ENCODE measurements around the gene KLF11. TPM values are rescaled to one million over a fixed set of nuclear protein-coding genes. Genes with fewer than 3 reads are reported as not detected.

The KLF11 gene
- polyA plus RNA-seq, 3 donors from 2014 or later = 10.5 to 18.8 (median 11.7) TPM

GRCh38 chr2:10061221-10061925, 18.0 kb downstream of the KLF11 start:
- DNase-seq = no peak
- Mint-ChIP-seq H3K4me3 (no peak overlapping the region), H3K9me3 (peaks cover 0 to under 1% (median 0%) of the 10 kb centered on the region in 6 donors), H3K27ac (no peak overlapping the region), H3K36me3 (peaks cover 0 to 2% (median 0%) of the 10 kb centered on the region in 3 donors), H3K27me3 (ENCODE audit: low read depth in 3 of 3) (peaks cover 0 to 7% (median 2%) of the 10 kb centered on the region in 3 donors), H3K4me1 (no peaks in the 10 kb centered on the region)

- Mint-ChIP-seq H3K9me3 (peaks cover 0 to 2% (median 0%) of the 10 kb centered on the region in 6 donors), H3K4me1 (no peaks in the 10 kb centered on the region), H3K27ac (no peak overlapping the region), H3K4me3 (no peak overlapping the region), H3K36me3 (no peaks in the 10 kb centered on the region), H3K27me3 (ENCODE audit: low read depth in 3 of 3) (peaks cover 0 to 10% (median 2%) of the 10 kb centered on the region in 3 donors)
- no peak for DNase-seq
Measured at GRCh38 chr2:10062931-10063365, 19.6 kb downstream of the KLF11 start.

GRCh38 chr2:10063566-10063965, 20.2 kb downstream of the KLF11 start:
- Mint-ChIP-seq H3K27me3 (ENCODE audit: low read depth in 3 of 3) (peaks cover 0 to 10% (median 2%) of the 10 kb centered on the region in 3 donors), H3K4me1 (no peaks in the 10 kb centered on the region), H3K4me3 (no peak overlapping the region), H3K36me3 (no peaks in the 10 kb centered on the region), H3K9me3 (peaks cover 0 to 4% (median 0%) of the 10 kb centered on the region in 6 donors), H3K27ac (no peak overlapping the region)
- no peak for DNase-seq

GRCh38 chr2:10064932-10065772, 21.8 kb downstream of the KLF11 start:
- no peaks in the 10 kb centered on the region for H3K4me1 Mint-ChIP-seq
- no peaks in the 10 kb centered on the region for H3K36me3 Mint-ChIP-seq
- no peak overlapping the region for H3K27ac Mint-ChIP-seq
- H3K4me3 Mint-ChIP-seq = no peak overlapping the region
- peaks cover 0 to 4% (median 0%) of the 10 kb centered on the region in 6 donors for H3K9me3 Mint-ChIP-seq
- DNase-seq = no peak
- H3K27me3 Mint-ChIP-seq (ENCODE audit: low read depth in 3 of 3) = peaks cover 0 to 9% (median 2%) of the 10 kb centered on the region in 3 donors

- Mint-ChIP-seq H3K36me3 (no peaks in the 10 kb centered on the region), H3K9me3 (peaks cover 0 to 4% (median 0%) of the 10 kb centered on the region in 6 donors), H3K27ac (no peak overlapping the region), H3K4me3 (no peak overlapping the region), H3K27me3 (ENCODE audit: low read depth in 3 of 3) (peaks cover 0 to 9% (median 2%) of the 10 kb centered on the region in 3 donors), H3K4me1 (no peaks in the 10 kb centered on the region)
- no peak for DNase-seq
Measured at GRCh38 chr2:10065773-10066055, 22.4 kb downstream of the KLF11 start.

GRCh38 chr2:10067330-10067729, 24.0 kb downstream of the KLF11 start:
- Mint-ChIP-seq H3K4me3 (no peak overlapping the region), H3K27ac (no peak overlapping the region), H3K9me3 (peaks cover 0 to 4% (median 0%) of the 10 kb centered on the region in 6 donors), H3K4me1 (peaks cover 0 to under 1% of the 10 kb centered on the region in 2 donors), H3K36me3 (no peaks in the 10 kb centered on the region), H3K27me3 (ENCODE audit: low read depth in 3 of 3) (peaks cover 0 to 9% (median 0%) of the 10 kb centered on the region in 3 donors)
- DNase-seq = no peak

GRCh38 chr2:10067881-10068280, 24.5 kb downstream of the KLF11 start:
- no peak overlapping the region for H3K27ac Mint-ChIP-seq
- peaks cover 3 to 6% of the 10 kb centered on the region in 2 donors for H3K4me1 Mint-ChIP-seq
- H3K4me3 Mint-ChIP-seq = no peak overlapping the region

GRCh38 chr2:10071176-10071575, 27.8 kb downstream of the KLF11 start:
- Mint-ChIP-seq H3K9me3 (peaks cover 0 to 4% (median 0%) of the 10 kb centered on the region in 6 donors), H3K27ac (no peak overlapping the region)

More at GRCh38 chr2:10067881-10068280, 24.5 kb downstream of the KLF11 start:
- peaks cover 0 to 4% (median 0%) of the 10 kb centered on the region in 6 donors for H3K9me3 Mint-ChIP-seq
- peaks cover 3 to 9% (median 4%) of the 10 kb centered on the region in 3 donors for H3K27me3 Mint-ChIP-seq (ENCODE audit: low read depth in 3 of 3)
- DNase-seq = no peak
- H3K36me3 Mint-ChIP-seq = no peaks in the 10 kb centered on the region

GRCh38 chr2:10071595-10071994, 28.2 kb downstream of the KLF11 start:
- H3K4me1 Mint-ChIP-seq = peaks cover 3 to 6% of the 10 kb centered on the region in 2 donors

More at GRCh38 chr2:10071176-10071575, 27.8 kb downstream of the KLF11 start:
- Mint-ChIP-seq H3K4me3 (no peak overlapping the region), H3K27me3 (ENCODE audit: low read depth in 3 of 3) (peaks cover 8 to 10% (median 8%) of the 10 kb centered on the region in 3 donors), H3K36me3 (peaks cover 0 to under 1% (median 0%) of the 10 kb centered on the region in 3 donors), H3K4me1 (peaks cover 3 to 6% of the 10 kb centered on the region in 2 donors)
- no peak for DNase-seq

GRCh38 chr2:10072656-10073480, 29.5 kb downstream of the KLF11 start:
- Mint-ChIP-seq H3K27ac (no peak overlapping the region), H3K36me3 (peaks cover 0 to 5% (median 0%) of the 10 kb centered on the region in 3 donors), H3K4me3 (no peak overlapping the region), H3K4me1 (peaks cover 3 to 6% of the 10 kb centered on the region in 2 donors), H3K27me3 (ENCODE audit: low read depth in 3 of 3) (peaks cover 6 to 17% (median 12%) of the 10 kb centered on the region in 3 donors), H3K9me3 (peaks cover 0 to 1% (median 0%) of the 10 kb centered on the region in 6 donors)
- peak; percentile 73 to 78 (median 74) for DNase-seq

More at GRCh38 chr2:10071595-10071994, 28.2 kb downstream of the KLF11 start:
- DNase-seq = no peak
- Mint-ChIP-seq H3K36me3 (peaks cover 0 to 5% (median 0%) of the 10 kb centered on the region in 3 donors), H3K4me3 (no peak overlapping the region), H3K27me3 (ENCODE audit: low read depth in 3 of 3) (peaks cover 8 to 13% (median 8%) of the 10 kb centered on the region in 3 donors), H3K27ac (no peak overlapping the region), H3K9me3 (peaks cover 0 to 1% (median 0%) of the 10 kb centered on the region in 6 donors)

GRCh38 chr2:10073706-10074105, 30.4 kb downstream of the KLF11 start:
- Mint-ChIP-seq H3K36me3 (peaks cover 0 to 5% (median 0%) of the 10 kb centered on the region in 3 donors), H3K27ac (no peak overlapping the region), H3K4me3 (no peak overlapping the region), H3K4me1 (peaks cover 3 to 6% of the 10 kb centered on the region in 2 donors), H3K9me3 (no peaks in the 10 kb centered on the region), H3K27me3 (ENCODE audit: low read depth in 3 of 3) (peaks cover 5 to 23% (median 18%) of the 10 kb centered on the region in 3 donors)
- DNase-seq = no peak

- Mint-ChIP-seq H3K27ac (no peak overlapping the region), H3K4me3 (no peak overlapping the region), H3K4me1 (peaks cover 9 to 13% of the 10 kb centered on the region in 2 donors), H3K36me3 (peaks cover 0 to 5% (median 0%) of the 10 kb centered on the region in 3 donors), H3K27me3 (ENCODE audit: low read depth in 3 of 3) (peaks cover 7 to 28% (median 19%) of the 10 kb centered on the region in 3 donors), H3K9me3 (no peaks in the 10 kb centered on the region)
- no peak for DNase-seq
Measured at GRCh38 chr2:10075101-10075500, 31.8 kb downstream of the KLF11 start.

GRCh38 chr2:10075571-10076209, 32.3 kb downstream of the KLF11 start:
- no peak overlapping the region for H3K27ac Mint-ChIP-seq
- peaks cover 8 to 28% (median 19%) of the 10 kb centered on the region in 3 donors for H3K27me3 Mint-ChIP-seq (ENCODE audit: low read depth in 3 of 3)
- DNase-seq = no peak
- H3K36me3 Mint-ChIP-seq = peaks cover 0 to 5% (median 0%) of the 10 kb centered on the region in 3 donors
- H3K4me3 Mint-ChIP-seq = no peak overlapping the region
- H3K4me1 Mint-ChIP-seq = peaks cover 9 to 15% of the 10 kb centered on the region in 2 donors
- no peaks in the 10 kb centered on the region for H3K9me3 Mint-ChIP-seq
